GM12873 (cell line): ENCODE measurements around the gene PHF12.

Experiments used
- TF ChIP-seq, protein P1 (sequence below): IDR thresholded peaks from 2 replicates; pipeline ENCODE4 v1.5.1; 2012; ENCODE audit warnings: low read depth, mild to moderate bottlenecking, moderate library complexity, low read length, control low read depth; ENCODE audit not compliant: insufficient read depth; ENCODE audit errors: missing control alignments

PHF12 gene

GRCh38 chr17:28865946-28866752 is 85.2 kb downstream of the PHF12 start:
- TF ChIP-seq, protein P1, sequence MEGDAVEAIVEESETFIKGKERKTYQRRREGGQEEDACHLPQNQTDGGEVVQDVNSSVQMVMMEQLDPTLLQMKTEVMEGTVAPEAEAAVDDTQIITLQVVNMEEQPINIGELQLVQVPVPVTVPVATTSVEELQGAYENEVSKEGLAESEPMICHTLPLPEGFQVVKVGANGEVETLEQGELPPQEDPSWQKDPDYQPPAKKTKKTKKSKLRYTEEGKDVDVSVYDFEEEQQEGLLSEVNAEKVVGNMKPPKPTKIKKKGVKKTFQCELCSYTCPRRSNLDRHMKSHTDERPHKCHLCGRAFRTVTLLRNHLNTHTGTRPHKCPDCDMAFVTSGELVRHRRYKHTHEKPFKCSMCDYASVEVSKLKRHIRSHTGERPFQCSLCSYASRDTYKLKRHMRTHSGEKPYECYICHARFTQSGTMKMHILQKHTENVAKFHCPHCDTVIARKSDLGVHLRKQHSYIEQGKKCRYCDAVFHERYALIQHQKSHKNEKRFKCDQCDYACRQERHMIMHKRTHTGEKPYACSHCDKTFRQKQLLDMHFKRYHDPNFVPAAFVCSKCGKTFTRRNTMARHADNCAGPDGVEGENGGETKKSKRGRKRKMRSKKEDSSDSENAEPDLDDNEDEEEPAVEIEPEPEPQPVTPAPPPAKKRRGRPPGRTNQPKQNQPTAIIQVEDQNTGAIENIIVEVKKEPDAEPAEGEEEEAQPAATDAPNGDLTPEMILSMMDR, result no peak

DNA sequence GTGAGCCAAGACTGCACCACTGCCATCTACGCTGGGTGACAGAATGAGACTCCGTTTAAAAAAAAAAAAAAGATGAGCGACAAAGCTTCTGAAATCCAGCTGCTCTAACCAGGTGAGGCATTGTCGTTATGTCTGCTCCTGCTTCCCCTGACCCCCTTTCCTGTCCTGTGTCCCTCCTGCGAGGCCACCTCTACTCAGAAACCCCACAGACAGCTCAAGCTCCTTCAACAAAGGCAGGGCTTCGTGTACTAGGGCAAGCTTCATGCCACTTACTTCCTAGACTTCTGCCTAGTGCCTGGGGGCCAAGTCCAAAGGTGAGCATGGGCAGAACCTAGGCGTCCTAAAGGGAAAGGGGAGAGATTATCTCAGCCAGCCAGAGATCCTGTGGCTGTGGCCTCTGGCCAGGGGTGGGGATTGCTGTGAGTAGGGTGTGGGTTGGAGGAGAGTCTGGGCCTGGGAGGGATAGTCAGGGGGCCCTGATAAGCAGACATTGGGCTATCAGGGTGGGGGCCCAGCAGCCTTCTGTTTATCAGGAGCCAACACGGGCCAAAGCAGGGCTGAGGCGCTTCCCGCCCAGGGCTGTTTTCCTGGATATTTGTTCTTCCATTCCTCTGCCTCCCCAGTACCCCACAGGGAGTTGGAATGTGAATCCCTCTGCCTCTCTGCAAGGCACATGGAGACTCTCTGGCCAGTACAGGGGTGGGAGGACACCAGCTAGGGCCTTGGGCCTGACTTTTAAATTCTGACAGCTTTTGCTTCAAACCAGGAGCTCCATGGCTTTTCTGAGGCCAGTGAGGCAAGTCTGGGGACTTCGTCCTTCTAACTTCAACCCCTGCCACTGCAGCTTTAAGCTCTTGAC is 86.1 kb downstream of the PHF12 start:
- TF ChIP-seq, protein P1, result no peak

DNA sequence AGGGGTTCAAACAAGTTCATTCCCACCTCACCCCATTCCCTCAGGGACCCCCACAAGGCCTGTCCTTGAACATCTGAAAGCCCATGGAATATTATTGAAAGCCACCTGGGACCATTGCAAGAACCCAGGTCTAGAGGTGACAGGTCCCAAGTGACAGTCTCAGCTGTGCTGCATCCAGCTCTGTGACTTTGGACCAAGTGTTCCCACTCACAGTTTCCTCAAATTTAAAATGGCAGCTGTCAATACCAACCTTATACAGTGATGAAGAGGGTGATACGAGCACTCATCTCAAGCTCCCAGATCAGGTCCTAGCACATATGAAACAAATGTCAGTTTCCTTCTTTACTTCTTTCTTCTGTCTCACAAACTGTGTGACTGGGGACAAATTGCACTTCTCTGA is 87.4 kb downstream of the PHF12 start:
- TF ChIP-seq, protein P1, result no peak

GRCh38 chr17:28862561-28862960 is 88.8 kb downstream of the PHF12 start:
- TF ChIP-seq, protein P1, result no peak

GRCh38 chr17:28861393-28862203 is 89.7 kb downstream of the PHF12 start:
- TF ChIP-seq, protein P1, result no peak

DNA sequence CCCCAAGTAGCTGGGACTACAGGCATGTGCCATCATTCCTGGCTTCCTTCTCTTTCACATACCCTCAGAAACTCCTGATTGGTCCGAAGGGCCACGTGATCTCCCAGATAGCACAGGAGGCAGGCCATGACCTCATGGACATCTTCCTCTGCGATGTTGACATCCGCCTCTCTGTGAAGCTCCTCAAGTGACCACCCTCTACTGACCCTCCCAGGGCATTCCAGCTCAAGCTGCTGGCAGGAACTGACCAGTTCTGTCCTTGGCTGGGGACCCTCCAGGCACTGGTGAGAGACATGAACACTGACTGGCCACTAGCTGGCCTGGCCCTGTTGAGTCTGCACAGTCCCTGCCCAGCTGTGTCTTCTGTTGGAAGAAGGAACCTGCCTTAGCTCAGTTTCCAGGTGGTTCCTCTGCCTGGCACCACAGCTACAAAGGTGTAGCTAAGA is 90.9 kb downstream of the PHF12 start:
- TF ChIP-seq, protein P1, result no peak
